HepG2 (cell line): ENCODE results near the gene RALY. TPM values are rescaled to one million over a fixed set of nuclear protein-coding genes. Genes with fewer than 3 reads are reported as not detected.
A peak's percentile ranks its signal among the peaks of the same experiment; 100 is the strongest.

Source experiments
- CBX2 ChIP-seq, 2 experiments: fragments of 200-600 bp in 1 of 2; sonication (generic); formaldehyde crosslinking in 1 of 2; IDR thresholded peaks; 2 replicates each; pipeline versions ENCODE4 v1.7.0 to v1.8.1; 2018 to 2022; ENCODE audit warnings: low read depth in 2 of 2, low read length in 1 of 2, mild to moderate bottlenecking in 1 of 2, missing genetic modification reagents in 1 of 2
- ELF4 ChIP-seq: sonication (generic); formaldehyde crosslinking; IDR thresholded peaks from 2 replicates; pipeline ENCODE4 v1.5.0; 2020; ENCODE audit warnings: missing genetic modification reagents, mild to moderate bottlenecking, moderate library complexity, borderline replicate concordance
- HIVEP1 ChIP-seq: sonication (generic); formaldehyde crosslinking; IDR thresholded peaks from 2 replicates; pipeline ENCODE4 v1.4.0; 2020; ENCODE audit warnings: mild to moderate bottlenecking, missing genetic modification reagents
- MAFF ChIP-seq: IDR thresholded peaks from 2 replicates; pipeline ENCODE4 v1.6.1; 2011; ENCODE audit warnings: low read depth, low read length, improper control_type of control experiment
- MEIS2 ChIP-seq: sonication (generic); formaldehyde crosslinking; IDR thresholded peaks from 2 replicates; pipeline ENCODE4 v1.9.0; 2021; ENCODE audit warnings: mild to moderate bottlenecking, missing genetic modification reagents
- MTF2 ChIP-seq: sonication (generic); formaldehyde crosslinking; IDR thresholded peaks from 2 replicates; pipeline ENCODE4 v1.5.0; 2020; ENCODE audit warnings: missing genetic modification reagents, borderline replicate concordance
- NFKBIZ ChIP-seq: IDR thresholded peaks from 2 replicates; pipeline ENCODE4 v1.6.1; 2018; ENCODE audit warnings: missing genetic modification reagents, missing compliant biosample characterization
- NR2F1 ChIP-seq, 2 experiments: fragments of 450-650 bp in 1 of 2; formaldehyde crosslinking in 1 of 2; IDR thresholded peaks; 2 replicates each; pipeline versions ENCODE4 v1.5.0 to v1.6.1; 2016 to 2020; ENCODE audit warnings: mild to moderate bottlenecking in 1 of 2, missing compliant biosample characterization in 1 of 2, missing genetic modification reagents in 1 of 2, moderate library complexity in 1 of 2
- PHB2 ChIP-seq: fragments of 450-650 bp; IDR thresholded peaks from 2 replicates; pipeline ENCODE4 v1.6.1; 2018; ENCODE audit not compliant: partially characterized antibody
- REL ChIP-seq: sonication (generic); formaldehyde crosslinking; conservative IDR thresholded peaks from 2 replicates; pipeline ENCODE4 v1.8.0; 2022; ENCODE audit warnings: mild to moderate bottlenecking, missing genetic modification reagents, moderate library complexity
- TMF1 ChIP-seq: sonication (generic); formaldehyde crosslinking; IDR thresholded peaks from 2 replicates; pipeline ENCODE4 v1.8.1; 2022; ENCODE audit warnings: low read depth, missing genetic modification reagents
- ZNF335 ChIP-seq: sonication (generic); formaldehyde crosslinking; IDR thresholded peaks from 2 replicates; pipeline ENCODE4 v1.4.0; 2020; ENCODE audit warnings: missing genetic modification reagents
- ZNF337 ChIP-seq: sonication (generic); formaldehyde crosslinking; IDR thresholded peaks from 2 replicates; pipeline ENCODE4 v1.5.1; 2020; ENCODE audit warnings: missing genetic modification reagents, low read depth, mild to moderate bottlenecking, borderline replicate concordance
- ZNF607 ChIP-seq: sonication (generic); formaldehyde crosslinking; IDR thresholded peaks from 2 replicates; pipeline ENCODE4 v1.5.1; 2020; ENCODE audit warnings: missing genetic modification reagents, mild to moderate bottlenecking, borderline replicate concordance
- ZNF678 ChIP-seq: sonication (generic); formaldehyde crosslinking; IDR thresholded peaks from 2 replicates; pipeline ENCODE4 v1.4.0; 2020; ENCODE audit warnings: mild to moderate bottlenecking, missing genetic modification reagents
- polyA plus RNA-seq, 8 experiments: library from polyadenylated mRNA; depleted of rRNA in 3 of 8; stranded (reverse) in 7 of 8; unstranded in 1 of 8; fragments of >200 nt; fragmentation: Illumina TruSeq in 4 of 8; extraction: Trizol in 4 of 8; gene quantifications; 2 replicates each; pipeline versions ENCODE4 v1.2.1 to v1.2.3, GENCODE V29; 2011 to 2016; ENCODE audit warnings: low read depth in 4 of 8, missing spikeins in 1 of 8, mixed read lengths in 1 of 8; ENCODE audit not compliant: insufficient read depth in 1 of 8
- total RNA-seq, 5 experiments: library from RNA; depleted of rRNA; stranded (reverse); fragments of >200 nt; fragmentation: Illumina TruSeq; extraction: Trizol; gene quantifications; 2 replicates each; pipeline ENCODE4 v1.2.3, GENCODE V29; 2016; ENCODE audit warnings: low read depth in 1 of 5
- TF ChIP-seq, protein P1 (sequence below): sonication (generic); formaldehyde crosslinking; IDR thresholded peaks from 2 replicates; pipeline ENCODE4 v1.5.0; 2020; ENCODE audit warnings: mild to moderate bottlenecking, missing genetic modification reagents, borderline replicate concordance
- TF ChIP-seq, protein P2 (sequence below): sonication (generic); formaldehyde crosslinking; conservative IDR thresholded peaks from 2 replicates; pipeline ENCODE4 v1.5.0; 2020; ENCODE audit warnings: missing genetic modification reagents
- TF ChIP-seq, protein P3 (sequence below): IDR thresholded peaks from 2 replicates; pipeline ENCODE4 v1.6.1; 2012; ENCODE audit warnings: inconsistent platforms

RALY gene
- total and polyA plus RNA-seq, 2 of the 13 experiments (the other 11 are each of a cell fraction or from before 2014, with no cell fraction given), result 178 to 186 TPM

DNA sequence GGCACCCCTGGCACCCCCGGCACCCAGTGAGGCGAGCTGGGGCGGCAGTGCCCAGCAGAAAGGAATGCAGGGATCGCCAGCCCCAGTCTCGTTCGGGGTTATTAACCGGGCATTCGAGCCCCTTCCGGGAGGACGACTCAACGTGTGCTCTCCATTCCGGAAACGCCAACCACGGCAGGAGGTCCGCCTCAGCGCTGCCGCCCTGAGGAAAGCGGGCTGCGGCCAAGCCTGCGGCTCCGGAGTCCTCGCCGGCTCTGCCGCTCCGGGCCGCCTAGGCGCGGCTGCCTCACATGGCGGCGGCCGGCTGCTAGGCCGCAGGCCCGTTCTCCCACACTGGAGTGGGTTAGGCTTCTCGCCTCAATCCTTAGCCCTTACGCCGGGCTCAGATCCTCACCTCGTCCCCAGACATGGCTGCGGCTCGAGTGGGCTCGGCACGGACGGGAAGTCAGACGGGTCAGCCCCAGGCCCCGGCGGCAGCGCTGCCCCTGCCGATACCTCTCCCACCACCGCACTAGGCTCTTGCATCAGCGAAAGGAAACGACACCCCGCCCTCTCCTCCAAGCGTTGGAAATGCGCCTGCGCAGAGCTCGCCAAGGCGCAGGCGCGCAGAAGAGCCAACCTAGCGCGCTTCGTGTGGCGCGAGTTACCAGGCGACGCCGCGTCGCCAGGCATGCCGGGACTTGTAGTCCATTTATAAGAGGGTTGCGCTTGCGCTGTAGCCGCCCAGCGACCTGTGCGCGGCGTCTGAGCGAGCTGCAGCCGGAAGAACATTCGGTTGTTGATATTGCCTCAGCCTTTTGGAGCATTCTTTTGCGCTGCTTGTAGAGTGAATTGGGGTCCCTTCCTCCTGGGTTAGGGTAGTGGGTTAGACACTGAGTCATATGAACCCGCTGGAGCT, 118.2 kb downstream of the RALY start, which contains the start of gene EIF2S2 (continued):
- TF ChIP-seq MAFF (peak; percentile 15; the same call in 1 of the 2 replicates), HIVEP1 (CRISPR knock-in tag) (no peak; the same call in 1 of the 2 replicates), CBX2 (IDR thresholded peaks at IDR 0.05; ENCODE audit: low read depth, low read length) (no peak), CBX2 (CRISPR knock-in tag; IDR thresholded peaks at IDR 0.05; ENCODE audit: low read depth) (peak; percentile 91; the same call in 1 of the 2 replicates), TMF1 (CRISPR knock-in tag) (peak; percentile 98), REL (CRISPR knock-in tag) (peak; percentile 96; the same call in 1 of the 2 replicates), NR2F1 (CRISPR knock-in tag; IDR thresholded peaks at IDR 0.05) (peak in 1 of 2 experiments; percentile 46; a peak in 1 of 4 replicates), ZNF335 (CRISPR knock-in tag) (peak; percentile 92), MTF2 (CRISPR knock-in tag) (peak; percentile 98; the same call in 1 of the 2 replicates), ELF4 (CRISPR knock-in tag) (no peak), NFKBIZ (CRISPR knock-in tag) (peak; percentile 96; the same call in 1 of the 2 replicates), ZNF337 (CRISPR knock-in tag) (no peak; the same call in 1 of the 2 replicates), ZNF678 (CRISPR knock-in tag) (peak; percentile 98), ZNF607 (CRISPR knock-in tag) (peak; percentile 59; the same call in 1 of the 2 replicates), PHB2 (no peak), MEIS2 (CRISPR knock-in tag) (no peak; the same call in 1 of the 2 replicates)
- TF ChIP-seq, protein P1, sequence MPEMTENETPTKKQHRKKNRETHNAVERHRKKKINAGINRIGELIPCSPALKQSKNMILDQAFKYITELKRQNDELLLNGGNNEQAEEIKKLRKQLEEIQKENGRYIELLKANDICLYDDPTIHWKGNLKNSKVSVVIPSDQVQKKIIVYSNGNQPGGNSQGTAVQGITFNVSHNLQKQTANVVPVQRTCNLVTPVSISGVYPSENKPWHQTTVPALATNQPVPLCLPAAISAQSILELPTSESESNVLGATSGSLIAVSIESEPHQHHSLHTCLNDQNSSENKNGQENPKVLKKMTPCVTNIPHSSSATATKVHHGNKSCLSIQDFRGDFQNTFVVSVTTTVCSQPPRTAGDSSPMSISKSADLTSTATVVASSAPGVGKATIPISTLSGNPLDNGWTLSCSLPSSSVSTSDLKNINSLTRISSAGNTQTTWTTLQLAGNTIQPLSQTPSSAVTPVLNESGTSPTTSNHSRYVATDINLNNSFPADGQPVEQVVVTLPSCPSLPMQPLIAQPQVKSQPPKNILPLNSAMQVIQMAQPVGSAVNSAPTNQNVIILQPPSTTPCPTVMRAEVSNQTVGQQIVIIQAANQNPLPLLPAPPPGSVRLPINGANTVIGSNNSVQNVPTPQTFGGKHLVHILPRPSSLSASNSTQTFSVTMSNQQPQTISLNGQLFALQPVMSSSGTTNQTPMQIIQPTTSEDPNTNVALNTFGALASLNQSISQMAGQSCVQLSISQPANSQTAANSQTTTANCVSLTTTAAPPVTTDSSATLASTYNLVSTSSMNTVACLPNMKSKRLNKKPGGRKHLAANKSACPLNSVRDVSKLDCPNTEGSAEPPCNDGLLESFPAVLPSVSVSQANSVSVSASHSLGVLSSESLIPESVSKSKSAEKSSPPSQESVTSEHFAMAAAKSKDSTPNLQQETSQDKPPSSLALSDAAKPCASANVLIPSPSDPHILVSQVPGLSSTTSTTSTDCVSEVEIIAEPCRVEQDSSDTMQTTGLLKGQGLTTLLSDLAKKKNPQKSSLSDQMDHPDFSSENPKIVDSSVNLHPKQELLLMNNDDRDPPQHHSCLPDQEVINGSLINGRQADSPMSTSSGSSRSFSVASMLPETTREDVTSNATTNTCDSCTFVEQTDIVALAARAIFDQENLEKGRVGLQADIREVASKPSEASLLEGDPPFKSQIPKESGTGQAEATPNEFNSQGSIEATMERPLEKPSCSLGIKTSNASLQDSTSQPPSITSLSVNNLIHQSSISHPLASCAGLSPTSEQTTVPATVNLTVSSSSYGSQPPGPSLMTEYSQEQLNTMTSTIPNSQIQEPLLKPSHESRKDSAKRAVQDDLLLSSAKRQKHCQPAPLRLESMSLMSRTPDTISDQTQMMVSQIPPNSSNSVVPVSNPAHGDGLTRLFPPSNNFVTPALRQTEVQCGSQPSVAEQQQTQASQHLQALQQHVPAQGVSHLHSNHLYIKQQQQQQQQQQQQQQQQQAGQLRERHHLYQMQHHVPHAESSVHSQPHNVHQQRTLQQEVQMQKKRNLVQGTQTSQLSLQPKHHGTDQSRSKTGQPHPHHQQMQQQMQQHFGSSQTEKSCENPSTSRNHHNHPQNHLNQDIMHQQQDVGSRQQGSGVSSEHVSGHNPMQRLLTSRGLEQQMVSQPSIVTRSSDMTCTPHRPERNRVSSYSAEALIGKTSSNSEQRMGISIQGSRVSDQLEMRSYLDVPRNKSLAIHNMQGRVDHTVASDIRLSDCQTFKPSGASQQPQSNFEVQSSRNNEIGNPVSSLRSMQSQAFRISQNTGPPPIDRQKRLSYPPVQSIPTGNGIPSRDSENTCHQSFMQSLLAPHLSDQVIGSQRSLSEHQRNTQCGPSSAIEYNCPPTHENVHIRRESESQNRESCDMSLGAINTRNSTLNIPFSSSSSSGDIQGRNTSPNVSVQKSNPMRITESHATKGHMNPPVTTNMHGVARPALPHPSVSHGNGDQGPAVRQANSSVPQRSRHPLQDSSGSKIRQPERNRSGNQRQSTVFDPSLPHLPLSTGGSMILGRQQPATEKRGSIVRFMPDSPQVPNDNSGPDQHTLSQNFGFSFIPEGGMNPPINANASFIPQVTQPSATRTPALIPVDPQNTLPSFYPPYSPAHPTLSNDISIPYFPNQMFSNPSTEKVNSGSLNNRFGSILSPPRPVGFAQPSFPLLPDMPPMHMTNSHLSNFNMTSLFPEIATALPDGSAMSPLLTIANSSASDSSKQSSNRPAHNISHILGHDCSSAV (CRISPR knock-in tag), result peak; percentile 51; the same call in 1 of the 2 replicates
- TF ChIP-seq, protein P2, sequence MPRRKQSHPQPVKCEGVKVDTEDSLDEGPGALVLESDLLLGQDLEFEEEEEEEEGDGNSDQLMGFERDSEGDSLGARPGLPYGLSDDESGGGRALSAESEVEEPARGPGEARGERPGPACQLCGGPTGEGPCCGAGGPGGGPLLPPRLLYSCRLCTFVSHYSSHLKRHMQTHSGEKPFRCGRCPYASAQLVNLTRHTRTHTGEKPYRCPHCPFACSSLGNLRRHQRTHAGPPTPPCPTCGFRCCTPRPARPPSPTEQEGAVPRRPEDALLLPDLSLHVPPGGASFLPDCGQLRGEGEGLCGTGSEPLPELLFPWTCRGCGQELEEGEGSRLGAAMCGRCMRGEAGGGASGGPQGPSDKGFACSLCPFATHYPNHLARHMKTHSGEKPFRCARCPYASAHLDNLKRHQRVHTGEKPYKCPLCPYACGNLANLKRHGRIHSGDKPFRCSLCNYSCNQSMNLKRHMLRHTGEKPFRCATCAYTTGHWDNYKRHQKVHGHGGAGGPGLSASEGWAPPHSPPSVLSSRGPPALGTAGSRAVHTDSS, result 0 out of 2 replicates have a peak, but pooled peaks have one; percentile 93
- TF ChIP-seq, protein P3, sequence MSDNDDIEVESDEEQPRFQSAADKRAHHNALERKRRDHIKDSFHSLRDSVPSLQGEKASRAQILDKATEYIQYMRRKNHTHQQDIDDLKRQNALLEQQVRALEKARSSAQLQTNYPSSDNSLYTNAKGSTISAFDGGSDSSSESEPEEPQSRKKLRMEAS, result peak; percentile 93
